GM18505 (cell line): Measurements from ENCODE around the gene NRXN2.

Experiments used
- ATAC-seq: cut with Tn5 transposase; IDR thresholded peaks from one replicate; pipeline ENCODE4 v1.9.1; 2021; ENCODE audit not compliant: unreplicated experiment
- POLR2A ChIP-seq: IDR thresholded peaks from 4 replicates; pipeline ENCODE4 v1.6.1; 2011; ENCODE audit warnings: borderline replicate concordance; ENCODE audit not compliant: insufficient read depth, insufficient read length; ENCODE audit errors: extremely low read depth

Gene NRXN2

DNA sequence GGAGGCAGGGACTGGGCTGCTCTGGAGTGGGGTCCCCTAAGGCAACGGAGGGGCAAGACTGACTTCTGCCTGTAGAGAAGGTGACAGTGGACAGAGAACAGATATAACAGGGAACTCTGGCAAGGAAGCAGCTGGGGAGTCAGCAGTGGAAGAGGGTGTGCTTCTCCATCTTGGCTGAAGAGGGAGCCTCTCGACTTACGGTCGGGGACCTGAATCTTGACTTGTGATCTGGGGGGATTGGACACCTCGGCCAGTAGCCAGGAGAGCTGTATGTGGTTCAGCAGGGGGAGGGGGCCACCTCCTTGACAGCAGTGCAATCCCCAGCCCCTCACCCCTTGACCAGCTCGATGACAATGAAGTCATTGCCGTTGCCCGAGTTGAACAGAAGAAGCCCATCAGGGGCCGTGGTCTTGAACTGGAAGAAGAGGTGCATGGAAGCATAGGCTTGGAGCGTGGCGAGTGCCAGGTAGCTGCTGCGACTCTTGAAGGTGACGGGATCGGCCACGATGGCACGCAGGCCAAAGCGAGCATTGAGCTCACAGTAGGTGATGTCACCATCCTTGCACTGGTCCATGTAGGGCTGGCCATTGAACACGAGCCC is 72.0 kb downstream of the NRXN2 start:
- ATAC-seq, result no peak
- TF ChIP-seq POLR2A, result no peak

DNA sequence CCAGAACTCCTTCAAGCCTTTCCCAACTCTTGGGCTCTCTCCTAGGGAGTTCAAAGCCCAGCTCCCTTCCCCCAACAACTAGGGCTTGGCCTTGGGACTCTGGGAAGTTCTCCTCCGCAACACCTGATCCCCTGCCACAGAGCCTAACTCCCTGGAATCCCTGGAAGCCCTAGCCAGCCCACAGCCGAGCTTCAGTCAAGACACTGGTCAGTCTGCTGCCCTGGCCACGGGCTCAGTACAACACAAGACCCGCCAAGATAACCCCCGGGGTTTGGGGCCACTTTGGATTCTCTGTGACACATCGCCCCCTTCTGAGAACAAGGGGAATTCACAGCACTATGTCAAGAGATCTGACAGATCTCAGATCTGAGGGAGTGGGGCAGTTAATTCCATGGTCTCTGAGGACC is 73.7 kb downstream of the NRXN2 start:
- no peak for TF ChIP-seq POLR2A
- no peak for ATAC-seq

DNA sequence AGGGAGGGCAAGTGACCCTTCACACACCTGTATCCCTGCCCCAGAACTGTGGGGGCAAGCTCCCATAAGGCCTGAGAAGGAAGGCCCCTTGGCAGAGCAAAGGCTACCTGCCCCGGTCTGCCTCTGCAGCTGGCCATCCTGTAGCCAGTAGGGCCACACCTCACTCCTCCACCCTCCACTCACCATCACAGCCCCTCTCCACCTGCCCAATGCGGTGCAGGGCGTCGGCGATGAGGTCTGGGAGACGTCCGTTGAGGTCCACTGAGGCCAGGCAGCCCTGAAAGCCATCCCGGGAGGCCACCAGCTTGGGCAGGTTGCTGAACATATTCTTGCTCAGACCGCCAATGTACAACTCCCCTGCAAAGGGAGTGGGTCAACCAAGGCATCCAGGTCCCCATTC is 74.4 kb downstream of the NRXN2 start:
- TF ChIP-seq POLR2A, result no peak
- no peak for ATAC-seq

DNA sequence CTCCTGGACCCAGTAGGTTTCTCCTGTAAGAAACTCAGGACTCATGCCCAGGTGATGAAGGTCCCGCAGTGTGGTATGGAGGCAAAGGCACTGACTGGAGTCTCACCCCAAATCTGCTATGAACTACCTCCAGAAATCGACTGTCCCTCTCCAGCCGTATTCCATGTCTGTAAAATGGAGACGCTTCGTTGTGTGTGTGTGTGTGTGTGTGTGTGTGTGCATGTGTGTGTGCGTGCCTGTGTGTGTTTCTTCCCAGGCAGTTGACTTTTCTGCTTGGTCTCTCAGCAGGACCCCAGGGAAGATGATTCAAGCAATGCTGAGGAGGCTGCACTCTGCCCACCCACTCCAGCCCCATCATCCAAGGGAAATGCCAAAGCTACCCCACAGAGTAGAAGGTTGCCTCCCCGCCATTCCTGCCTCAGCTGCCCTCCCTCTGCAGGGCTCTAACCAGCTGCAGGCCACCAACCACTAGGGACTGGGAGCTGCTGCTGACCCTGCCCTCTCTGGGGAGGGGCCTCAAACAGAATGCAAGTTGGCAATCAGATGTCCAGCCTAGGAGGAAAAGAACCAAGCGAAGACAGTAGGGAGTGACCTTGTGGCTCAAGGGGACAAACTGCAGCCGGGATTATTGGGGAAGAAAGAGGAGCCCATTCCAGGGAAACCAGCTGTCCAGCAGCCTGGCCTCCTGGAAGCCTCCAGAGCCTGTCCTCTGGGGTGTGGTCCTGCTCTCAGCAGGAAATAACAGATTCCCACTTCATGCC is 75.8 kb downstream of the NRXN2 start:
- TF ChIP-seq POLR2A, result no peak
- no peak for ATAC-seq

DNA sequence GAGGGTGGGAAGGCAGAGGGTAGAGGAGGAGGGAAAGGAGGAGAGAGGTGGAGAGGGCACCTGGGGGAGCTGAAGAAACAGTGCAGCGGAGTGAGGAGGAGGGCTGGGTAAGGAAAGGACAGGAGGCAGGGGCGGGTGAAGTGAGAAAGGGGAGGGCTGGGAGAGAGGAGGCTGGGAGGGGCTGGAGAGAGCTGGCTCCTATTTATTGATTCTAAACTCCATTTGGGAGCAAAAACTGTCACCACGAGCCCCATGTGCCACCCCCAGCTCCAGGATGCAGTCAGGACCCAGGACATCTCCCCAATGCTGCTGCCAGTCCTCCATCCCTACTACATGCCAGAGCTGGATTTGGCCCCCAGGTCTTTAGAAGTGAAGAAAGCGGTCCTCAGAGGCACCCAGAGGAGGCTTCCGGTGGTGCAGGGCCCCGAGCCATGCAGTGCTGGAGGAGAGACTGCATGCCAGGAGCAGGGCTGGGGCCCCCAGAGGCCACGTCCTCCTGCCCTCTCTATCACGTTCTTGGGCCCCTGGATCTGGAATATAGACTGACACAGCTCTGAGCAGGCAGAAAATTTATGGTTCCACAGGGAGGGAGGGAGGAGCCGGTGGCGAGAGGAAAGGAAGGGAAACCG is 78.2 kb downstream of the NRXN2 start:
- ATAC-seq, result no peak
- TF ChIP-seq POLR2A, result no peak

DNA sequence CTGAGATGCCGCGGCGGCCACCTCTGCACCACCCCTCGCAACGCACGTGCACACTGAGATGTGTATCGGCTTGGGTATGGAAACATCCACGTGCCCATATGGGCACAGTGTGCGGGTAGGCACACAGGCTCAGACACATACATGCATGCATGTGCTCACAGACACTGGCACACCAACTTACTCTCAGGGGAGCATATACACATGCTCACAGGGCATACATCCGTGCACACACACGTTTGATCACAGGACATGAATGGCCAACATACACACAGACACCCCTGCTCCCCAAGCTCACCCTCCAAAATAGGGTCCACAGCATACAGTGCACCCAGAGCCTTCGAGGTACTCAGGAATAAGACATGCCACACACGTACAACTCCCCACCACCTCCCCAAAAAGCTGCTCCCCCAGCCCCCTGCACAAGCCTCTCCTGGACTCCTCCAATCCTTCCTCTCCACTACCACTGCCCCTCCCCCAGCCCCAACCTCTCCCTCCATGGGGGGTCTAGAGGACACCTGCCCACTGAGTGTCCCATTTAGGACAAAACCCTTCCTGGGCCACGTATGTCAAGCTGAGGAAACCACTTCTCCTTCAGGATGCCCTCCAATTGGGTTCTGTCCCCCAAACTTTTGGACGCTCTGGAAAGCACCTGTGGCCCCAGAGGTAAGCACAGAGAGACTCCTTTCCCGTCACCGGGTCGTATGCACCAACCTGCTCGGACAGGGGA is 78.9 kb downstream of the NRXN2 start:
- no peak for TF ChIP-seq POLR2A
- ATAC-seq, result no peak

DNA sequence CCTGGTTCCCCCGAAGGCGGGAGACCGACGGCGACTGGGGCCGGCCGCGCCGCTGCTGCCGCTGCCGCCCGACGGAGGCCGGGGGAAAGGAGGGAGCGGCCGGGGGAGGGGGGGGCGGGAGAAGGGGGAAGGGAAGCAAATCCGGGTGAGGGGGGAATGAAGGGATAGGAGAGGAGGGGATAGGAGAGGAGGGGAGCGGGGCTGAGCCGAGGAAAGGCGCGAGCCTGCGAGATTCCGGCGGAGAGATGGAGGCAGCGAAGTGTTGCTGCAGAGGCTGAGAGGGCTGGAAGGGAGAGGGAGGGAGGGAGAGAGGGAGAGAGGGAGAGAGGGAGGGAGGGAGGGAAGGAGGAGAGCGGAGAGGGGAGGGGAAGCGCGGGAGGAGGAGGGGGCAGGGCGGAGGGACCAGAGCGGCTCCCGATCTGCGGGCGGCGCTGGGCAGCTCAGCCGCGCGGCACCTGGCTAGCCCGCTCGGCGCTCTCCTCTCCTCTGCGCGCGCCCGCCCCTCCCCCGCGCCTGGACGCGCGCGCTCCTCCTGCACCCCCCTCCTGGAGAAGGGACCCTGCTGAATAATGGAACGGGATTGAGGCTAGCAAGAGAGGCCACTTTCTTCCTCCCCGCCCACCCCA is 79.6 kb downstream of the NRXN2 start:
- no peak for ATAC-seq
- no peak for TF ChIP-seq POLR2A

DNA sequence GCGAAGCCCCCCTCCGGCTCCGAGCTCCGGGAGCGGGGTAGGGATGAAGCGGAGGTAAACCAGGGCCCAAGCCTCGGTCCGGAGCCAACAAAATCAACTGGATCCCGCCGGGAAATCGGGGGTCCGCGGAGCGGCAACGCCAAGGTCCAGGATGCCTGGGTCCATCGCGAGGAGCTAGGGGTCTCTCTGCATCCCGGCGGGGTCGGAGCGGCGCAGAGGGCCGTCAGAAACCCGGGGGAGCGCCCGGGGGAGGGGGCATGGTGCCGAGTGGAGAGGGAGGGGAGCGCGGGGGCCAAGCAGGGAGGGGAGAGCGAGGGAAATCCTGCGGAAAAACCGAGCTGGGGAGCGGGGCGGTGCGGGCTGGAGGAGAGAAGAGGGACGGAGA is 80.1 kb downstream of the NRXN2 start:
- TF ChIP-seq POLR2A, result no peak
- no peak for ATAC-seq

DNA sequence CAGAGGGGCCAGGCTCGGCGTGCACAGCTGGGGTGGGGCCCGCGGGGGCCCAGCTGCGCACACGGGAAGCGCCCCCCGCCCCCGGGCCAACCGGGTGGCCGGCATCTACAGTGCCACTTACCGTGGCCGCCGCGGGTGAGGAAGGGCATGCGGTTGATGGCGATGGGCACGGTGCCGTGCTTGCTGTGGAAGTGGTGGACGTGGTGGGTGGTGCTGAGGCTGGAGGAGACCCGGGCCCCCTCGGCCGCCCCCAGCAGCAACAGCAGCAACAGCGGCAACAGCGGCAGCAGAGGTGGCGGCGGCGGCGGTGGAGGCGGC is 80.6 kb downstream of the NRXN2 start:
- no peak for ATAC-seq
- TF ChIP-seq POLR2A, result no peak

DNA sequence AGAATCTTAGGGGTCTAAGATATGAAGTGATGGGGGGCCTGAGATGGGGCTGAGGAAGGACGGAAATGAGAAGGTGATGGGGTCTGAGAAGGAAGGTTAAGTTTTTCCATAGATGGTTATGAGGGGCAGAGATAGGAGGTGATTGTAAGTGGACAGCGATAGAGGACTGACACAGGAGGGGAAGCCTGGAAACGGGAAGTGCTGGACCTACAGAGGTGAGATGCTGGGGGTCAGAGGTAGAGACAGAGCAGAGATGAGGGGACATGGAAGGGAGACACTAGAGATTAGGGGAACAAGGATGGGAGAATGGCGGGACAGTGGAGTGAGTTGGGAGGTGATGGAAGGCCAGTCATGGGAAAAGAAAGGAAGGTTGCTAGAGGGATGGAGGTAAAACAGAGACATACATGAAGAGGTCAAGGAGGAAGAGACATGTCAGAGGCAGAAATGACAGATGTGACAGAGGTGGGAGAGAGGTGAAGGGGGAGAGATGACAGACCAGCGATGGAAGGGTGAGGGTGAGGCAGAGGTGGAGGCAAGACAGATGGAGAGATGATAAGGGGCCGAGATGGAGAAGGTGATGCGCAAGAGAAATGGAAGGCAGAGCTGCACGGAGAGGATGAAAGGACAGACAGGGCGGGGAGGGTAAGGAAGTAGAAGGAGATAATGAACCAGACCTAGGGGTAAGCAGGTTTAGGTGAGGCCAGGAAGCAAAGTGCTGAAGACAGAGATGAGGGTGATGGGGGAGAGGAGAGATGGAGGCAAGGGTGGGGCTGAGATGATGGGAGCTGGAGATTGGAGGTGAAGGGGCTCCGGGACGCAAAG is 81.2 kb downstream of the NRXN2 start:
- ATAC-seq, result no peak
- TF ChIP-seq POLR2A, result no peak

DNA sequence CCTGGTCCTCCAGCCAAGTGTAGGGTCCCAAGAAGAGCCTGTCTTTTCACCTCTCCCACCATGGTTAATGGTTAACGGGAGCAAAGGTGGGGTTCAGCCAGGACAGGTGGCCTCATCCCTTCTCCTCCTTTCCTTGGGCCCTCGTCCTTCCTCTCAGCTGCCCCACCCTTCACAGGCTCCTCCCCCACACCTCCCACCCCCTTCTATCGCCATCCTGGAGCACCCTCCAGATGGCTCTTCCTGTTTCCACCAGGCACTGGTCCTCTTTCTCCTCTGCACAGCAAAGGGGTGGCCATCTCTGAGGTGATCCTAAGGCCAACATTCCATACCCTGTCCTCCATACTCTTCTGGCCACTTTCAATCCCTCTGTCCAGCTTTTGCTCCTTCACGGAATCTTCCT is 83.1 kb downstream of the NRXN2 start:
- no peak for ATAC-seq
- no peak for TF ChIP-seq POLR2A

DNA sequence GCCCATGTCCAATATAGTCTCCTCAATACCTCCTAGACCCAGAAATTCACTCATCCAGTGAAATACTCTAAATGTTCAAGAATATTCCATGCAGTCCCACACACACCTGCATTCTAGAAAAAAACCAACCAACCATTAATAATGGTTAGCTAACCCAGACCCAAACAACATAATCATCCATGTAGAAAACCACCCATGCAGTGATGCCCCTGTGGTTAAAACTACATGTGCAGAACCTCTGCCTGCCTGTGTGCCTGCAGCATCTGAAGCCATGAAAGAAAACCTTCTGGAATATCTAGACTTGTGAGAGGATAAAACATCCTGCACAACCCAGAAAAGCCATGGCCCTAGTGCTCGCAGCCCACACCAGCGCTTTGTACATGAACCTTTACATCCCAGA is 84.2 kb downstream of the NRXN2 start:
- no peak for ATAC-seq
- TF ChIP-seq POLR2A, result no peak
